ENCODE data around the gene GDPD4. TPM values are rescaled to one million over a fixed set of nuclear protein-coding genes. Genes with fewer than 3 reads are reported as not detected.

GDPD4 gene
- total and polyA plus RNA-seq, 4 donors = not detected

- ATAC-seq (ENCODE audit: insufficient read depth, low FRiP score) = no peak
- Histone ChIP-seq H3K27me3 (ENCODE audit: control insufficient read depth in 3 of 3, insufficient read depth in 3 of 3, low read length in 2 of 3) (peaks cover 0 to 2% (median 0%) of the 10 kb centered on the region in 3 donors), H3K4me3 (no peak overlapping the region), H3K4me1 (ENCODE audit: control insufficient read depth in 5 of 5, insufficient read depth in 5 of 5, low read length in 5 of 5) (peaks cover 0 to 4% (median 0%) of the 10 kb centered on the region in 5 donors), H3K9ac (ENCODE audit: insufficient read depth in 1 of 2, low read length in 2 of 2) (no peak overlapping the region), H3K9me3 (ENCODE audit: control insufficient read depth in 4 of 4, insufficient read depth in 3 of 4, low read length in 3 of 4) (no peaks in the 10 kb centered on the region), H3K36me3 (ENCODE audit: control insufficient read depth in 4 of 4, insufficient read depth in 4 of 4, low read length in 4 of 4) (no peaks in the 10 kb centered on the region), H3K27ac (ENCODE audit: low read depth in 1 of 2, low read length in 1 of 2) (no peak overlapping the region)
- WGBS, 2 donors = 89 to 90% methylated on average over 8 of the region's 8 CpGs
- TF ChIP-seq, protein P1, sequence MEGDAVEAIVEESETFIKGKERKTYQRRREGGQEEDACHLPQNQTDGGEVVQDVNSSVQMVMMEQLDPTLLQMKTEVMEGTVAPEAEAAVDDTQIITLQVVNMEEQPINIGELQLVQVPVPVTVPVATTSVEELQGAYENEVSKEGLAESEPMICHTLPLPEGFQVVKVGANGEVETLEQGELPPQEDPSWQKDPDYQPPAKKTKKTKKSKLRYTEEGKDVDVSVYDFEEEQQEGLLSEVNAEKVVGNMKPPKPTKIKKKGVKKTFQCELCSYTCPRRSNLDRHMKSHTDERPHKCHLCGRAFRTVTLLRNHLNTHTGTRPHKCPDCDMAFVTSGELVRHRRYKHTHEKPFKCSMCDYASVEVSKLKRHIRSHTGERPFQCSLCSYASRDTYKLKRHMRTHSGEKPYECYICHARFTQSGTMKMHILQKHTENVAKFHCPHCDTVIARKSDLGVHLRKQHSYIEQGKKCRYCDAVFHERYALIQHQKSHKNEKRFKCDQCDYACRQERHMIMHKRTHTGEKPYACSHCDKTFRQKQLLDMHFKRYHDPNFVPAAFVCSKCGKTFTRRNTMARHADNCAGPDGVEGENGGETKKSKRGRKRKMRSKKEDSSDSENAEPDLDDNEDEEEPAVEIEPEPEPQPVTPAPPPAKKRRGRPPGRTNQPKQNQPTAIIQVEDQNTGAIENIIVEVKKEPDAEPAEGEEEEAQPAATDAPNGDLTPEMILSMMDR (IDR thresholded peaks at IDR 0.05; ENCODE audit: control extremely low read depth, extremely low read depth) = no peak
- DNase-seq = no peak
Observed at GRCh38 chr11:77196961-77197360, 104.5 kb downstream of the GDPD4 start.

GRCh38 chr11:77195071-77195755 lies 106.3 kb downstream of the GDPD4 start:
- Histone ChIP-seq H3K9me3 (ENCODE audit: control insufficient read depth in 4 of 4, insufficient read depth in 3 of 4, low read length in 3 of 4) (no peaks in the 10 kb centered on the region), H3K36me3 (ENCODE audit: control insufficient read depth in 4 of 4, insufficient read depth in 4 of 4, low read length in 4 of 4) (no peaks in the 10 kb centered on the region), H3K27ac (ENCODE audit: low read depth in 1 of 2, low read length in 1 of 2) (no peak overlapping the region), H3K9ac (ENCODE audit: insufficient read depth in 1 of 2, low read length in 2 of 2) (no peak overlapping the region), H3K4me3 (no peak overlapping the region), H3K27me3 (ENCODE audit: control insufficient read depth in 3 of 3, insufficient read depth in 3 of 3, low read length in 2 of 3) (peaks cover 0 to 2% (median 0%) of the 10 kb centered on the region in 3 donors), H3K4me1 (ENCODE audit: control insufficient read depth in 5 of 5, insufficient read depth in 5 of 5, low read length in 5 of 5) (peaks cover 0 to 4% (median 0%) of the 10 kb centered on the region in 5 donors)
- 89 to 94% methylated on average over 16 of the region's 16 CpGs for WGBS, 2 donors
- ATAC-seq (ENCODE audit: insufficient read depth, low FRiP score) (no peak), DNase-seq (no peak)
- TF ChIP-seq, protein P1 (IDR thresholded peaks at IDR 0.05; ENCODE audit: control extremely low read depth, extremely low read depth) = no peak

DNA sequence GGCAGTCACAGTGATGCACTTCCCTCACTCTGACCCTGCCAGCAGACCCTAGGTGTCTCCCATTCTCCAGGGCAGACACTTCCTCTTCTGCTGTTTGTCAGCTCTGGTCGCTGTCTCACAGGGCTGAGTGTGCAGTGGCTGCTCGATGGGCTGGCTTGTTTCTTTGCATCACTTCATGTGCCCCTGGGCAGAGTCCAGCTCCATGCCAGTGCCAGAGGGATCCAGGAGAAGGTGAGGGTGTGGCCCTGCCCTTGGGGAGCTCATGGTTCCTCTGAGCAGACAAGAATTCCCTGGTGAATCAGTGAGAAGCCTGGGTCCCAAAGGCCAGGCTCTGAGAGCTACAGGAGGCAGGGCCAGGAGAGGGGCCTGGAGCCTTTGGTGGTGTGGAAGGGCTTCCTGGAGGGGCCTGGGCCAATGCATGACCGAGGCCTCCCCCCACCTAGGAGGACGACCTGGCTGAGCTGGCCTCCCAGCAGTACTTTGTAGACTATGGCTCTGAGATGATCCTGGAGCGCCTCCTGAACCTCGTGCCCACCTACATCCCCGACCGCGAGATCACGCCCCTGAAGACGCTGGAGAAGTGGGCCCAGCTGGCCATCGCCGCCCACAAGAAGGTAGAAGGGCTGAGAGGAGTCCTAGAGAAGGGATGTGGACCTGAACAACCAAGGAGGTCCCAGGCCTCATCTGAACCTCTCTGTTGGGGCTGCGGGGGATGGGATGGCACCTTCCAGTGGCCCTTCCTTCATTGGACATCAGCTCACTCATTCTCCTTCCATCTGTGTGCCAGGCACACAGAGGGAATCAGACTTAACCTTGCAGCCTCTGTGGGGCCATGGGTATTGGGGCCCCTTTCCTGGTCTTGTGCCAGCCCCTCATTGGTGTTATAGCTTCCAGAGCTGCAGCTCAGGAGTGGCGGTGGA lies 107.3 kb downstream of the GDPD4 start:
- Histone ChIP-seq H3K4me3 (no peak overlapping the region), H3K36me3 (ENCODE audit: control insufficient read depth in 4 of 4, insufficient read depth in 4 of 4, low read length in 4 of 4) (no peaks in the 10 kb centered on the region), H3K9ac (ENCODE audit: insufficient read depth in 1 of 2, low read length in 2 of 2) (no peak overlapping the region), H3K27me3 (ENCODE audit: control insufficient read depth in 3 of 3, insufficient read depth in 3 of 3, low read length in 2 of 3) (peaks cover 0 to 2% (median 0%) of the 10 kb centered on the region in 3 donors), H3K4me1 (ENCODE audit: control insufficient read depth in 5 of 5, insufficient read depth in 5 of 5, low read length in 5 of 5) (peaks cover 0 to 4% (median 0%) of the 10 kb centered on the region in 5 donors), H3K9me3 (ENCODE audit: control insufficient read depth in 4 of 4, insufficient read depth in 3 of 4, low read length in 3 of 4) (no peaks in the 10 kb centered on the region), H3K27ac (ENCODE audit: low read depth in 1 of 2, low read length in 1 of 2) (no peak overlapping the region)
- DNase-seq (no peak), ATAC-seq (ENCODE audit: insufficient read depth, low FRiP score) (no peak)
- WGBS, 2 donors = 90% methylated on average over 15 of the region's 15 CpGs
- TF ChIP-seq, protein P1 (IDR thresholded peaks at IDR 0.05; ENCODE audit: control extremely low read depth, extremely low read depth) = no peak

All from lung (tissue), 12 donors.